HEK293 (cell line): Measurements from ENCODE around the gene RPS5.

Source experiments
- CTCF ChIA-PET: fragments of 350-600 bp; formaldehyde crosslinking; extraction: SDS; loops from one replicate; lab custom pipeline; 2021; ENCODE audit warnings: antibody characterized with exemption; lab: Yijun Ruan, JAX
- POLR2A ChIA-PET: fragments of 300-600 bp; formaldehyde crosslinking; extraction: SDS; loops from one replicate; lab custom pipeline; 2020; ENCODE audit warnings: antibody characterized with exemption, inconsistent platforms; lab: Yijun Ruan, JAX
- H3K27ac ChIP-seq: fragments of 200-500 bp; sonication (Bioruptor generic); 2 replicates; pipeline ENCODE4 v1.5.1; 2014; ENCODE audit warnings: low read depth, low read length, control low read depth, inconsistent platforms; ENCODE audit errors: extremely low read depth
- H3K36me3 ChIP-seq, 2 experiments: fragments of 200-500 bp in 1 of 2; sonication (Bioruptor generic) in 1 of 2; 1 replicate in 1 of 2; 2 replicates in 1 of 2; pipeline ENCODE4 v1.5.1; 2014 to 2017; ENCODE audit warnings: inconsistent platforms in 2 of 2, low read length in 2 of 2; ENCODE audit not compliant: control insufficient read depth in 2 of 2, insufficient read depth in 1 of 2
- H3K4me1 ChIP-seq: fragments of 200-500 bp; sonication (Bioruptor generic); 2 replicates; pipeline ENCODE4 v1.5.1; 2014; ENCODE audit warnings: mild to moderate bottlenecking, low read length, inconsistent platforms; ENCODE audit not compliant: control insufficient read depth, insufficient read depth
- H3K4me3 ChIP-seq: 2 replicates; pipeline ENCODE4 v1.5.1; 2011; ENCODE audit warnings: low read depth, mild to moderate bottlenecking, control low read depth, low read length, moderate library complexity
- H3K9me3 ChIP-seq: fragments of 200-500 bp; sonication (Bioruptor generic); 2 replicates; pipeline ENCODE4 v1.5.1; 2014; ENCODE audit warnings: low read depth, low read length, inconsistent platforms; ENCODE audit not compliant: control insufficient read depth, insufficient read depth
- KLF9 ChIP-seq: fragments of 450-650 bp; formaldehyde crosslinking; IDR thresholded peaks from 2 replicates; pipeline ENCODE4 v1.5.1; 2016; ENCODE audit warnings: missing biosample characterization, missing genetic modification characterization, low read depth
- SP7 ChIP-seq: fragments of 450-650 bp; formaldehyde crosslinking; IDR thresholded peaks from 2 replicates; pipeline ENCODE4 v1.5.1; 2016; ENCODE audit warnings: missing biosample characterization, missing genetic modification characterization
- ZNF292 ChIP-seq: fragments of 450-650 bp; formaldehyde crosslinking; IDR thresholded peaks from 2 replicates; pipeline ENCODE4 v1.5.1; 2016; ENCODE audit warnings: low read depth, missing biosample characterization, missing genetic modification characterization, borderline replicate concordance
- ZNF404 ChIP-seq: fragments of 450-650 bp; formaldehyde crosslinking; IDR thresholded peaks from 2 replicates; pipeline ENCODE4 v1.5.1; 2017; ENCODE audit warnings: missing biosample characterization, missing genetic modification characterization
- ZNF624 ChIP-seq: fragments of 450-650 bp; formaldehyde crosslinking; IDR thresholded peaks from 2 replicates; pipeline ENCODE4 v1.5.1; 2017; ENCODE audit warnings: missing biosample characterization, missing genetic modification characterization
- ZNF660 ChIP-seq: fragments of 450-650 bp; IDR thresholded peaks from 2 replicates; pipeline ENCODE4 v1.5.1; 2018; ENCODE audit warnings: missing biosample characterization, mild to moderate bottlenecking, missing genetic modification characterization
- ZSCAN30 ChIP-seq: fragments of 450-650 bp; IDR thresholded peaks from 2 replicates; pipeline ENCODE4 v1.5.1; 2018; ENCODE audit warnings: missing biosample characterization, mild to moderate bottlenecking, missing genetic modification characterization, moderate library complexity
- TF ChIP-seq, protein P1 (sequence below): fragments of 450-650 bp; formaldehyde crosslinking; IDR thresholded peaks from 2 replicates; pipeline ENCODE4 v1.5.1; 2016; ENCODE audit warnings: missing biosample characterization, missing genetic modification characterization
- TF ChIP-seq, protein P2 (sequence below): fragments of 450-650 bp; formaldehyde crosslinking; IDR thresholded peaks from 2 replicates; pipeline ENCODE4 v1.5.1; 2016; ENCODE audit warnings: missing biosample characterization, missing genetic modification characterization, borderline replicate concordance
- TF ChIP-seq, protein P3 (sequence below): fragments of 450-650 bp; formaldehyde crosslinking; IDR thresholded peaks from 2 replicates; pipeline ENCODE4 v1.5.1; 2016; ENCODE audit warnings: missing biosample characterization, missing genetic modification characterization
- TF ChIP-seq, protein P4 (sequence below): fragments of 450-650 bp; formaldehyde crosslinking; IDR thresholded peaks from 2 replicates; pipeline ENCODE4 v1.5.1; 2016; ENCODE audit warnings: missing biosample characterization, missing genetic modification characterization
- TF ChIP-seq, protein P5 (sequence below): fragments of 450-650 bp; formaldehyde crosslinking; IDR thresholded peaks from 2 replicates; pipeline ENCODE4 v1.5.1; 2016; ENCODE audit warnings: missing biosample characterization, missing genetic modification characterization

The RPS5 gene

DNA sequence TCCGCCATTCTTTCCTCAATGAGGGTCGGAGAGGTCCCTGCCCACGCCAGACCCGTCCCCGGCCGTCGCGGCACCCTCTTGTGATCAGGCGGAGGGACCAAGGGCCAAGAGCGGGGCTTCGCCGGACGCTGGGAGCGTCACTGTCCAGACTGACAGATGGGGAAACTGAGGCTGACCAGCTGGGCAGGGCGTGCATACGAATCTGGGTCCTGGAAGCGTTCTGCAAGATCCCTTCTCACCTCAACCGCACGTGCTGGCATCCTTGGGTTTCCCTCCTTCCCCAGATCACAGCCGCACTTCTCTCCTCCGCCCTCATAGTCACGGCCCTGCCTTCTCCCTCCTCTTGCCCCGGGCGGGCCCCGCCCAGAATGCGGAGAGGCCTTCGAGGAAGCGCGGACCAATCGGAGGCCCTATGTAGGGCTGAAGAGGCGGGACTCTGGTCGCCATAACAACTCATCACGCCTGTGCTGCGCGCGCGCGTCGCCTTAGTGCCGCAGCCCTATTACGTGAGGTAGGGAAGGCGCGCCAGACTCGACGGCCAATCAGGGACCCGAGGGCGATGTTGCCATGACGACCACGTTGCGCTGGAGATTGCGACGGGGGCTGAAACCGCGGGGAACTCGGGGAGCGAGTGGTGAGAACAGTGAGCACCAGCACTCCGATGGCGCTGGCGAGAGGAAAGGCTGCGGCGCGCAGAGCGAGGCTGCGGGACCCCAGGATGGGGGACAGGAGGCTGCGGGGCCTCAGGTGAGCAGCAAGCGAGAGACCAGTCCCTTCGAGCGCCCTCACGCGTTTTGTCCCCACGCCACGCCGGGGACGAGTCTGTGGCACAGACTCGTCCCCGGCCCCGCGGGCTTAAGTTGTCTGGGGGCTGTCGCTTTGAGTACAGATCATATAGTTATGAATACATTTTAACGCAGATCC lies 14.1 kb downstream of the RPS5 start (continued):
- TF ChIP-seq, protein P1, sequence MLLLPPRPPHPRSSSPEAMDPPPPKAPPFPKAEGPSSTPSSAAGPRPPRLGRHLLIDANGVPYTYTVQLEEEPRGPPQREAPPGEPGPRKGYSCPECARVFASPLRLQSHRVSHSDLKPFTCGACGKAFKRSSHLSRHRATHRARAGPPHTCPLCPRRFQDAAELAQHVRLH (tag by site-specific recombination): 0 out of 2 replicates have a peak, but pooled peaks have one; percentile 11
- no peak for TF ChIP-seq ZNF404 (tag by site-specific recombination)
- TF ChIP-seq KLF9 (tag by site-specific recombination): peak; percentile 49; the same call in 1 of the 2 replicates
- TF ChIP-seq, protein P2, sequence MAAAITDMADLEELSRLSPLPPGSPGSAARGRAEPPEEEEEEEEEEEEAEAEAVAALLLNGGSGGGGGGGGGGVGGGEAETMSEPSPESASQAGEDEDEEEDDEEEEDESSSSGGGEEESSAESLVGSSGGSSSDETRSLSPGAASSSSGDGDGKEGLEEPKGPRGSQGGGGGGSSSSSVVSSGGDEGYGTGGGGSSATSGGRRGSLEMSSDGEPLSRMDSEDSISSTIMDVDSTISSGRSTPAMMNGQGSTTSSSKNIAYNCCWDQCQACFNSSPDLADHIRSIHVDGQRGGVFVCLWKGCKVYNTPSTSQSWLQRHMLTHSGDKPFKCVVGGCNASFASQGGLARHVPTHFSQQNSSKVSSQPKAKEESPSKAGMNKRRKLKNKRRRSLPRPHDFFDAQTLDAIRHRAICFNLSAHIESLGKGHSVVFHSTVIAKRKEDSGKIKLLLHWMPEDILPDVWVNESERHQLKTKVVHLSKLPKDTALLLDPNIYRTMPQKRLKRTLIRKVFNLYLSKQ (tag by site-specific recombination): no peak
- TF ChIP-seq, protein P3, sequence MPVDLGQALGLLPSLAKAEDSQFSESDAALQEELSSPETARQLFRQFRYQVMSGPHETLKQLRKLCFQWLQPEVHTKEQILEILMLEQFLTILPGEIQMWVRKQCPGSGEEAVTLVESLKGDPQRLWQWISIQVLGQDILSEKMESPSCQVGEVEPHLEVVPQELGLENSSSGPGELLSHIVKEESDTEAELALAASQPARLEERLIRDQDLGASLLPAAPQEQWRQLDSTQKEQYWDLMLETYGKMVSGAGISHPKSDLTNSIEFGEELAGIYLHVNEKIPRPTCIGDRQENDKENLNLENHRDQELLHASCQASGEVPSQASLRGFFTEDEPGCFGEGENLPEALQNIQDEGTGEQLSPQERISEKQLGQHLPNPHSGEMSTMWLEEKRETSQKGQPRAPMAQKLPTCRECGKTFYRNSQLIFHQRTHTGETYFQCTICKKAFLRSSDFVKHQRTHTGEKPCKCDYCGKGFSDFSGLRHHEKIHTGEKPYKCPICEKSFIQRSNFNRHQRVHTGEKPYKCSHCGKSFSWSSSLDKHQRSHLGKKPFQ (tag by site-specific recombination): peak; percentile 81
- no peak for TF ChIP-seq ZNF624 (tag by site-specific recombination)
- TF ChIP-seq ZNF292 (tag by site-specific recombination): no peak
- TF ChIP-seq SP7: peak; percentile 34; the same call in 1 of the 2 replicates
- TF ChIP-seq, all 188 proteins: peak for 34

DNA sequence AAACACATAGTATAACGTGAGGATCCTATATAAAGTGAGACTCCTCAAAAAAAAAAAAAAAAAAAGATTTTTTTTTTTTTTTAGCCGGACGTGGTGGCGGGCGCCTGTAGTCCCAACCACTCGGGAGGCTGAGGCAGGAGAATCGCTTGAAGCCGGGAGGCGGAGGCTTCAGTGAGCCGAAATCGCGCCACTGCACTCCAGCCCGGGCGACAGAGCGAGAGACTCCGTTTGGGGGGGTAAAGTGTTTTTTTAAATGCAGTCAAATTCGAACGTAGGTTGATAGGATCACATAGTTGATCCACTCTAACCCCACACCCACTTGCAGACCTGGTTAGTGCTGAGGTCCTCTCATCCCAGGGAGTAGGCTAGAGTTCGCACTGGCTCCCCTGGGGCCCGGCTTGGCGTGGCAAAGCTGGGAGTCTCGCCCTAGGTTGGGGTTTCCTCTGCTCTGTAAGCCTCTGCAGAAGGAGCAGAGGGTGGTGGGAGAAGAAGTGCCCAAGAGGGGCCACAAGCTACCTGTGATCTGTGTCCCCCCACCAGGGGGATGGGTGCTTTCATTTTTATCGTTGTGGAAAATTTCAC lies 14.9 kb downstream of the RPS5 start:
- 0 out of 2 replicates have a peak, but pooled peaks have one; percentile 3 for TF ChIP-seq ZNF660 (tag by site-specific recombination)
- TF ChIP-seq, protein P4, sequence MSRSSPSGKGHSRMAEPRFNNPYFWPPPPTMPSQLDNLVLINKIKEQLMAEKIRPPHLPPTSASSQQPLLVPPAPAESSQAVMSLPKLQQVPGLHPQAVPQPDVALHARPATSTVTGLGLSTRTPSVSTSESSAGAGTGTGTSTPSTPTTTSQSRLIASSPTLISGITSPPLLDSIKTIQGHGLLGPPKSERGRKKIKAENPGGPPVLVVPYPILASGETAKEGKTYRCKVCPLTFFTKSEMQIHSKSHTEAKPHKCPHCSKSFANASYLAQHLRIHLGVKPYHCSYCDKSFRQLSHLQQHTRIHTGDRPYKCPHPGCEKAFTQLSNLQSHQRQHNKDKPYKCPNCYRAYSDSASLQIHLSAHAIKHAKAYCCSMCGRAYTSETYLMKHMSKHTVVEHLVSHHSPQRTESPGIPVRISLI: peak; percentile 51; the same call in 1 of the 2 replicates
- TF ChIP-seq, protein P5, sequence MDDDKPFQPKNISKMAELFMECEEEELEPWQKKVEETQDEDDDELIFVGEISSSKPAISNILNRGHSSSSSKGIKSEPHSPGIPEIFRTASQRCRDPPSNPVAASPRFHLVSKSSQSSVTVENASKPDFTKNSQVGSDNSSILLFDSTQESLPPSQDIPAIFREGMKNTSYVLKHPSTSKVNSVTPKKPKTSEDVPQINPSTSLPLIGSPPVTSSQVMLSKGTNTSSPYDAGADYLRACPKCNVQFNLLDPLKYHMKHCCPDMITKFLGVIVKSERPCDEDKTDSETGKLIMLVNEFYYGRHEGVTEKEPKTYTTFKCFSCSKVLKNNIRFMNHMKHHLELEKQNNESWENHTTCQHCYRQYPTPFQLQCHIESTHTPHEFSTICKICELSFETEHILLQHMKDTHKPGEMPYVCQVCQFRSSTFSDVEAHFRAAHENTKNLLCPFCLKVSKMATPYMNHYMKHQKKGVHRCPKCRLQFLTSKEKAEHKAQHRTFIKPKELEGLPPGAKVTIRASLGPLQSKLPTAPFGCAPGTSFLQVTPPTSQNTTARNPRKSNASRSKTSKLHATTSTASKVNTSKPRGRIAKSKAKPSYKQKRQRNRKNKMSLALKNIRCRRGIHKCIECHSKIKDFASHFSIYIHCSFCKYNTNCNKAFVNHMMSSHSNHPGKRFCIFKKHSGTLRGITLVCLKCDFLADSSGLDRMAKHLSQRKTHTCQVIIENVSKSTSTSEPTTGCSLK (tag by site-specific recombination): no peak
- no peak for TF ChIP-seq ZSCAN30 (tag by site-specific recombination)
- Histone ChIP-seq H3K4me1 (peaks cover 3% of the 10 kb centered on the region; the same call in 1 of the 2 replicates), H3K4me3 (peak overlapping the region; percentile 66), H3K27ac (no peak overlapping the region), H3K36me3 (peaks cover 0 to 5% of the 10 kb centered on the region in 2 experiments; a peak in 2 of 3 replicates), H3K9me3 (no peaks in the 10 kb centered on the region)
- ChIA-PET CTCF (no interaction called here), POLR2A (interaction anchor here (0.6 to 1.7 kb wide), 2 partner anchors 20 to 39 kb away, joined by 4 to 5 read pairs; partner anchors contain the start of gene ZNF497)
